ENCODE results near the gene CFAP77. TPM values are rescaled to one million over a fixed set of nuclear protein-coding genes. Genes with fewer than 3 reads are reported as not detected.
"Not testable (repeated sequence)": the region's sequence is repeated elsewhere in the genome, so short reads cannot be mapped to it uniquely, and the experiment has no call there.

The CFAP77 gene
- polyA plus RNA-seq, 3 donors, result not detected

DNA sequence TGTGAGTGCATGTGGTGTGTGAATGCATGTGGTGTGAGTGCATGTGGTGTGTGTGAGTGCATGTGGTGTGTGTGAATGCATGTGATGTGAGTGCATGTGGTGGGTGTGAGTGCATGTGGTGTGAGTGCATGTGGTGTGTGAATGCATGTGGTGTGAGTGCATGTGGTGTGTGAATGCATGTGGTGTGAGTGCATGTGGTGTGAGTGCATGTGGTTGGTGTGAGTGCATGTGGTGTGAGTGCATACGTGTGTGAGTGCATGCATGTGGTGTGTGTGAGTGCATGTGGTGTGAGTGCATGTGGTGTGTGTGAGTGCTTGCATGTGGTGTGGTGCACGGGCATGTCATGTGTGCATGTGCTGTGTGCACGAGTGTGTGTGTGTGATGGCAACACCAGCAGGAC is 31.6 kb upstream of the CFAP77 start:
- Mint-ChIP-seq H3K36me3 (peaks cover 18 to 25% of the 10 kb centered on the region in 2 donors), H3K4me1 (peaks cover 36% of the 10 kb centered on the region)
- H2AFZ ChIP-seq (ENCODE audit: insufficient read depth, low read depth, low read length, poor library complexity, severe bottlenecking); H3K27me3 Mint-ChIP-seq (ENCODE audit: low read depth in 3 of 3); H3K4me2 ChIP-seq (replicated peaks; ENCODE audit: extremely low read depth, low read length, poor library complexity, severe bottlenecking); H3K9ac ChIP-seq (ENCODE audit: insufficient read depth, low read length, poor library complexity, severe bottlenecking); H3K27me3 ChIP-seq (ENCODE audit: control insufficient read depth in 2 of 2, insufficient read depth in 2 of 2, low read length in 2 of 2); DNase-seq; H3K9me3 ChIP-seq (replicated peaks in 1 of 2; ENCODE audit: control insufficient read depth in 1 of 2, insufficient read depth in 1 of 2, low read length in 2 of 2); H3K27ac Mint-ChIP-seq; H3K9me3 Mint-ChIP-seq; H3K27ac ChIP-seq (ENCODE audit: low read depth in 1 of 2, low read length in 2 of 2); H3K4me3 Mint-ChIP-seq; H4K20me1 ChIP-seq (ENCODE audit: insufficient read depth, low read length); H3K4me3 ChIP-seq (replicated peaks in 1 of 3; ENCODE audit: low read depth in 2 of 3, low read length in 3 of 3); intact Hi-C loops (cut with micrococcal nuclease): not testable (repeated sequence)
- peaks cover 14% of the 10 kb centered on the region for H3K79me2 ChIP-seq (ENCODE audit: insufficient read depth, low read length)
- WGBS (ENCODE audit: insufficient coverage), result 100% methylated on average over 3 of the region's 3 CpGs
- H3K4me1 ChIP-seq (ENCODE audit: control insufficient read depth in 1 of 2, insufficient read depth in 2 of 2, low read length in 2 of 2), result peaks cover 39 to 45% of the 10 kb centered on the region in 2 donors
- peaks cover 39 to 50% of the 10 kb centered on the region in 2 donors for H3K36me3 ChIP-seq (replicated peaks in 1 of 2; ENCODE audit: control insufficient read depth in 1 of 2, insufficient read depth in 2 of 2, low read length in 2 of 2)

- no peaks in the 10 kb centered on the region for H4K20me1 ChIP-seq (ENCODE audit: insufficient read depth, low read length)
- 50% methylated on average over 7 of the region's 9 CpGs for WGBS (ENCODE audit: insufficient coverage)
- H3K4me3 Mint-ChIP-seq, result peak overlapping the region; percentile 62 to 73
- H3K27me3 Mint-ChIP-seq (ENCODE audit: low read depth in 3 of 3), result no peaks in the 10 kb centered on the region
- peak overlapping the region; percentile 95 for H2AFZ ChIP-seq (ENCODE audit: insufficient read depth, low read depth, low read length, poor library complexity, severe bottlenecking)
- no peaks in the 10 kb centered on the region for H3K27me3 ChIP-seq (ENCODE audit: control insufficient read depth in 2 of 2, insufficient read depth in 2 of 2, low read length in 2 of 2)
- peaks cover 0 to 2% (median 0%) of the 10 kb centered on the region in 7 donors for H3K9me3 Mint-ChIP-seq
- peak overlapping the region; percentile 79 to 93 for H3K27ac ChIP-seq (ENCODE audit: low read depth in 1 of 2, low read length in 2 of 2)
- H3K4me1 Mint-ChIP-seq, result peaks cover 31% of the 10 kb centered on the region
- H3K4me2 ChIP-seq (replicated peaks; ENCODE audit: extremely low read depth, low read length, poor library complexity, severe bottlenecking), result peak overlapping the region; percentile 69
- intact Hi-C loops (cut with micrococcal nuclease), result no loop called here
- peaks cover 14% of the 10 kb centered on the region for H3K79me2 ChIP-seq (ENCODE audit: insufficient read depth, low read length)
- peak overlapping the region; percentile 35 for H3K9ac ChIP-seq (ENCODE audit: insufficient read depth, low read length, poor library complexity, severe bottlenecking)
- H3K36me3 Mint-ChIP-seq, result peaks cover 36 to 42% of the 10 kb centered on the region in 2 donors
- peak overlapping the region in 1 of 3 experiments; percentile 62 for H3K4me3 ChIP-seq (replicated peaks in 1 of 3; ENCODE audit: low read depth in 2 of 3, low read length in 3 of 3)
- peak; percentile 27 to 61 (median 42) for DNase-seq
- peak overlapping the region; percentile 83 to 98 (median 94) for H3K27ac Mint-ChIP-seq
- H3K4me1 ChIP-seq (ENCODE audit: control insufficient read depth in 1 of 2, insufficient read depth in 2 of 2, low read length in 2 of 2), result peaks cover 37% of the 10 kb centered on the region in 2 donors
- TF ChIP-seq, protein P1, sequence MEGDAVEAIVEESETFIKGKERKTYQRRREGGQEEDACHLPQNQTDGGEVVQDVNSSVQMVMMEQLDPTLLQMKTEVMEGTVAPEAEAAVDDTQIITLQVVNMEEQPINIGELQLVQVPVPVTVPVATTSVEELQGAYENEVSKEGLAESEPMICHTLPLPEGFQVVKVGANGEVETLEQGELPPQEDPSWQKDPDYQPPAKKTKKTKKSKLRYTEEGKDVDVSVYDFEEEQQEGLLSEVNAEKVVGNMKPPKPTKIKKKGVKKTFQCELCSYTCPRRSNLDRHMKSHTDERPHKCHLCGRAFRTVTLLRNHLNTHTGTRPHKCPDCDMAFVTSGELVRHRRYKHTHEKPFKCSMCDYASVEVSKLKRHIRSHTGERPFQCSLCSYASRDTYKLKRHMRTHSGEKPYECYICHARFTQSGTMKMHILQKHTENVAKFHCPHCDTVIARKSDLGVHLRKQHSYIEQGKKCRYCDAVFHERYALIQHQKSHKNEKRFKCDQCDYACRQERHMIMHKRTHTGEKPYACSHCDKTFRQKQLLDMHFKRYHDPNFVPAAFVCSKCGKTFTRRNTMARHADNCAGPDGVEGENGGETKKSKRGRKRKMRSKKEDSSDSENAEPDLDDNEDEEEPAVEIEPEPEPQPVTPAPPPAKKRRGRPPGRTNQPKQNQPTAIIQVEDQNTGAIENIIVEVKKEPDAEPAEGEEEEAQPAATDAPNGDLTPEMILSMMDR (IDR thresholded peaks at IDR 0.05), result no peak
- H3K36me3 ChIP-seq (replicated peaks in 1 of 2; ENCODE audit: control insufficient read depth in 1 of 2, insufficient read depth in 2 of 2, low read length in 2 of 2), result peaks cover 42 to 55% of the 10 kb centered on the region in 2 donors
- no peaks in the 10 kb centered on the region for H3K9me3 ChIP-seq (replicated peaks in 1 of 2; ENCODE audit: control insufficient read depth in 1 of 2, insufficient read depth in 1 of 2, low read length in 2 of 2)
Observed at GRCh38 chr9:132381966-132382541, 28.0 kb upstream of the CFAP77 start.
